ENCODE measurements around the gene MRPS6. TPM values are rescaled to one million over a fixed set of nuclear protein-coding genes. Genes with fewer than 3 reads are reported as not detected.

MRPS6 gene
- total RNA-seq, 1 experiment from 2014 or later = 32.8 TPM

DNA sequence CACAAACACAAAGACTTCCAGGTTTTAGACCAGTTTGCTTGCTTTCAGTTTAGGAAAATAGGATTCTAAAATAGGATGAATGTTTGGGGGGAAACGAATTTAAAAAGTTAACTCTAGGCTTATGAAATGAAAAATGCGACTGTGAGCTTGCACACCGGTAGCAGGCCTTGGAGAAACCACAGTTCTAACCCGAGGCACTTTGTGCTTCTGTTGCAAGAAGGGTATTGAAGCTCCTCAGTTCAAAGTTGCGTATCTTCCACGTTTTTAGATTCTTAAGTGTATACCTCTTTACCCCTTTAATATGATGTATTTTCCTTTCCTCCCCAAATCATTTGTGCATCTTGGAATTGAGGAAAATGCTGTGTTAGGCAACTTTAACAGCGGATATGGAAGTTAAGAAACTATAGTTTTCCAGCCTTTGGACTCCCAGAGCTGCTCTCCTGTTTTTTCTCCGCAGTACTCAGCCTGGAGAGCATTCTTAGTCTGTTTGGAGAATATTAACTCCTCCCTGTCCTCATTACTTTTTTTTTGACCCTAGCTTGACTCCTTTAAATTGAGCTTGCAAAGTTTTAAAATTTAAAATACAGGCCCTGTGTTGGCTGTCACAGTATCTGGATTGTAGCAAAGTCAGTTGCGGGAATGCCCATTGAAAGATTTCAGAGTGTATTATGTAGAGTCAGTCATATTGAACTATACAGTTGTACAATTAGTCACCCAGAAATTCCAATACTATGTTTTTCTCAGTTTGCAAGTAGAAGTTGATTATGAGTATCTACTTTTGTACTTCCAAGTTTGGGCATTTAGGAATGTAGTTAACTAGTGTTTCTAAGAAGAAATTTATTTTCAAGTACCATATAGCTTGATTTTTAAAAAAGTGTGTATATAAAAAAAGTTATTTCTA is 2.6 kb downstream of the MRPS6 start:
- no peak overlapping the region for H2AFZ ChIP-seq (ENCODE audit: low read length)
- ChIA-PET POLR2A (ENCODE audit: unreplicated experiment) (interaction anchor here (0.6 kb wide), 1 partner anchor 125 kb away, joined by 3 read pairs; no protein-coding TSS in a partner anchor), CTCF (no interaction called here)
- intact Hi-C loops (cut with micrococcal nuclease) = loop anchor here (2.0 kb wide), 1 partner anchor 99 kb away; no protein-coding TSS in a partner anchor
- peak overlapping the region; percentile 83 for H3K4me2 ChIP-seq (ENCODE audit: low read length)
- DNase-seq (no peak), ATAC-seq (no peak)
- H3K4me1 ChIP-seq (ENCODE audit: insufficient read depth, low read length) = peaks cover 61% of the 10 kb centered on the region
- H3K9ac ChIP-seq (ENCODE audit: low read length) = no peak overlapping the region
- no peak overlapping the region for H3K27ac ChIP-seq (ENCODE audit: low read length)
- peaks cover 49% of the 10 kb centered on the region for H4K20me1 ChIP-seq (ENCODE audit: low read length)
- H3K4me3 ChIP-seq (ENCODE audit: low read length) = peak overlapping the region; percentile 78
- H3K9me3 ChIP-seq (ENCODE audit: low read length) = no peaks in the 10 kb centered on the region
- no peaks in the 10 kb centered on the region for H3K9me2 ChIP-seq (replicated peaks; ENCODE audit: low read length)
- H3F3A ChIP-seq (ENCODE audit: low read length, unreplicated experiment) = no peaks in the 10 kb centered on the region
- BruUV-seq (replicated peaks) = no TSS peak
- H3K79me2 ChIP-seq (ENCODE audit: low read length) = peaks cover 67% of the 10 kb centered on the region
- TF ChIP-seq EZH2phosphoT487 (IDR thresholded peaks at IDR 0.05; ENCODE audit: borderline replicate concordance, low read length) = no peak
- no peak for TF ChIP-seq EZH2 (IDR thresholded peaks at IDR 0.05; ENCODE audit: low read length, unreplicated experiment)
- TF ChIP-seq, protein P1, sequence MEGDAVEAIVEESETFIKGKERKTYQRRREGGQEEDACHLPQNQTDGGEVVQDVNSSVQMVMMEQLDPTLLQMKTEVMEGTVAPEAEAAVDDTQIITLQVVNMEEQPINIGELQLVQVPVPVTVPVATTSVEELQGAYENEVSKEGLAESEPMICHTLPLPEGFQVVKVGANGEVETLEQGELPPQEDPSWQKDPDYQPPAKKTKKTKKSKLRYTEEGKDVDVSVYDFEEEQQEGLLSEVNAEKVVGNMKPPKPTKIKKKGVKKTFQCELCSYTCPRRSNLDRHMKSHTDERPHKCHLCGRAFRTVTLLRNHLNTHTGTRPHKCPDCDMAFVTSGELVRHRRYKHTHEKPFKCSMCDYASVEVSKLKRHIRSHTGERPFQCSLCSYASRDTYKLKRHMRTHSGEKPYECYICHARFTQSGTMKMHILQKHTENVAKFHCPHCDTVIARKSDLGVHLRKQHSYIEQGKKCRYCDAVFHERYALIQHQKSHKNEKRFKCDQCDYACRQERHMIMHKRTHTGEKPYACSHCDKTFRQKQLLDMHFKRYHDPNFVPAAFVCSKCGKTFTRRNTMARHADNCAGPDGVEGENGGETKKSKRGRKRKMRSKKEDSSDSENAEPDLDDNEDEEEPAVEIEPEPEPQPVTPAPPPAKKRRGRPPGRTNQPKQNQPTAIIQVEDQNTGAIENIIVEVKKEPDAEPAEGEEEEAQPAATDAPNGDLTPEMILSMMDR (conservative IDR thresholded peaks at IDR 0.05; ENCODE audit: low read depth, low read length) = no peak
- H3K27me3 ChIP-seq (ENCODE audit: low read length) = no peaks in the 10 kb centered on the region
- H3K36me3 ChIP-seq (ENCODE audit: low read depth, low read length) = peaks cover 28% of the 10 kb centered on the region

DNA sequence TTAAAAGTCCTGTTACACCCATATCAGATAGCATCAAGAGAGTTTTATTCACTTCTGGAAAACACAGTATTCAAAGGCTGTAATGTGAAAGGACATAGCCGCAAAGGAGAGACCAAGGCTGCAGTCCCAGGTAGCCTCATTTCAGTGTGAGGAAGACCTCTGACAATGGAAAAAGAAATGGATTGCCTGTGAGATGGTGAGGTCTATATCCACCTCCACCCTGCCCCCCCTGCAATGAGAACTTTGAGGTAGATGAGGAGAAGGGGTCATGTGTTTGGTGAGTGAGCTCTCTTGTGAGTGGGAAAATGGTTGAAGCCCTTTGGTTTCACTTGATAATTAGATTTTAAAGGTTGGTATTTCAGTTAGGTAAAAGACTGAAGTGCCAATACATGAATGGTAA is 3.5 kb downstream of the MRPS6 start:
- no peaks in the 10 kb centered on the region for H3K27me3 ChIP-seq (ENCODE audit: low read length)
- H3K9me2 ChIP-seq (replicated peaks; ENCODE audit: low read length) = no peaks in the 10 kb centered on the region
- peak overlapping the region; percentile 83 for H3K4me2 ChIP-seq (ENCODE audit: low read length)
- POLR2A ChIA-PET (ENCODE audit: unreplicated experiment) = interaction anchor here (0.5 to 0.6 kb wide), 2 partner anchors 124 to 225 kb away, joined by 3 to 13 read pairs; no protein-coding TSS in a partner anchor
- intact Hi-C loops (cut with micrococcal nuclease) = loop anchor here (2.0 kb wide), 1 partner anchor 100 kb away; no protein-coding TSS in a partner anchor
- no peak overlapping the region for H3K4me3 ChIP-seq (ENCODE audit: low read length)
- H4K20me1 ChIP-seq (ENCODE audit: low read length) = peaks cover 49% of the 10 kb centered on the region
- no TSS peak for BruUV-seq (replicated peaks)
- no peaks in the 10 kb centered on the region for H3F3A ChIP-seq (ENCODE audit: low read length, unreplicated experiment)
- TF ChIP-seq EZH2 (IDR thresholded peaks at IDR 0.05; ENCODE audit: low read length, unreplicated experiment) = no peak
- TF ChIP-seq, protein P1 (conservative IDR thresholded peaks at IDR 0.05; ENCODE audit: low read depth, low read length) = no peak
- ATAC-seq (no peak), DNase-seq (no peak)
- peaks cover 61% of the 10 kb centered on the region for H3K4me1 ChIP-seq (ENCODE audit: insufficient read depth, low read length)
- peaks cover 76% of the 10 kb centered on the region for H3K79me2 ChIP-seq (ENCODE audit: low read length)
- CTCF ChIA-PET = no interaction called here
- no peak overlapping the region for H3K27ac ChIP-seq (ENCODE audit: low read length)
- peaks cover 28% of the 10 kb centered on the region for H3K36me3 ChIP-seq (ENCODE audit: low read depth, low read length)
- no peak overlapping the region for H2AFZ ChIP-seq (ENCODE audit: low read length)
- H3K9ac ChIP-seq (ENCODE audit: low read length) = no peak overlapping the region
- H3K9me3 ChIP-seq (ENCODE audit: low read length) = no peaks in the 10 kb centered on the region

DNA sequence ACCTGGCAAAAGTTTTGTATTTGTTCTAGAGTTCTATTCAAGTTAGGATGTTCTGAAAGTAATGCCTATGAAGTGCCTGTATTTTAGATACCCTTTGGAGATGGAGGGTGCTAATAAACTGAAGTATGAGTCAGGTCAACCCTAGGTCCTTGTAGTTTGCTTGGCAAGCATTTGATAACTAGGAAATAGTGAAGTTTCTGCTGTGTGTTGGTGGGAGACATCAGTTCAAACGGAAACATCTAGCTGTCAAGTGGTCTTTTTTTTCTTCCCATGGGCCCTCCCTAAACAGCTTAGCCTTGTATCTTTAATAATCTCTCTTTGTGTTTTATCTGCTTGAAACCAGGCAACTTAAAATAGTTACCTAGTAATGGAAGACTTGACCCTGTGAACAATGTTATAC is 4.5 kb downstream of the MRPS6 start:
- Histone ChIP-seq H3K9me3 (ENCODE audit: low read length) (no peaks in the 10 kb centered on the region), H4K20me1 (ENCODE audit: low read length) (peaks cover 50% of the 10 kb centered on the region), H3K27me3 (ENCODE audit: low read length) (no peaks in the 10 kb centered on the region), H3F3A (ENCODE audit: low read length, unreplicated experiment) (no peaks in the 10 kb centered on the region), H3K36me3 (ENCODE audit: low read depth, low read length) (peaks cover 38% of the 10 kb centered on the region), H3K4me3 (ENCODE audit: low read length) (no peak overlapping the region), H3K79me2 (ENCODE audit: low read length) (peaks cover 86% of the 10 kb centered on the region), H3K9me2 (replicated peaks; ENCODE audit: low read length) (no peaks in the 10 kb centered on the region), H2AFZ (ENCODE audit: low read length) (no peak overlapping the region), H3K9ac (ENCODE audit: low read length) (no peak overlapping the region), H3K4me1 (ENCODE audit: insufficient read depth, low read length) (peaks cover 54% of the 10 kb centered on the region), H3K4me2 (ENCODE audit: low read length) (peak overlapping the region; percentile 50; the same call in 1 of the 2 replicates), H3K27ac (ENCODE audit: low read length) (no peak overlapping the region)
- CTCF ChIA-PET = no interaction called here
- BruUV-seq (replicated peaks) = no TSS peak
- DNase-seq = no peak
- intact Hi-C loops (cut with micrococcal nuclease) = loop anchor here (2.0 kb wide), 1 partner anchor 101 kb away; no protein-coding TSS in a partner anchor
- ATAC-seq = no peak
- POLR2A ChIA-PET (ENCODE audit: unreplicated experiment) = no interaction called here
- TF ChIP-seq EZH2 (IDR thresholded peaks at IDR 0.05; ENCODE audit: low read length, unreplicated experiment) = no peak
- TF ChIP-seq, protein P1 (conservative IDR thresholded peaks at IDR 0.05; ENCODE audit: low read depth, low read length) = no peak
- no peak for TF ChIP-seq EZH2phosphoT487 (IDR thresholded peaks at IDR 0.05; ENCODE audit: borderline replicate concordance, low read length)

All from PC-3 (cell line).